A172 (cell line): ENCODE measurements around the gene CCDC71. TPM values are rescaled to one million over a fixed set of nuclear protein-coding genes. Genes with fewer than 3 reads are reported as not detected.

ENCODE experiments used
- DNase-seq: peaks from one replicate; pipeline ENCODE4 v3.0.0-alpha.2; 2015; ENCODE audit warnings: low spot score
- total RNA-seq: library from RNA; depleted of rRNA; stranded (reverse); fragments of >200 nt; shearing (Covaris generic); gene quantifications from 2 replicates; pipeline ENCODE4 v1.2.3, GENCODE V29; 2014; rRNA removed

CCDC71 gene
- 18.8 and 25.6 TPM in 2 replicates for total RNA-seq

GRCh38 chr3:49165771-49166751 lies at the start of gene CCDC71:
Gene CCDC71 (minus strand): TSS chr3:49166331. CDS start chr3:49164208, 2,123 bp downstream.
- peak; percentile 27 for DNase-seq

- DNase-seq, result no peak
Observed at GRCh38 chr3:49213998-49214397, 47.9 kb upstream of the CCDC71 start.

GRCh38 chr3:49213541-49213943 lies 47.4 kb upstream of the CCDC71 start:
- DNase-seq, result no peak

- no peak for DNase-seq
Observed at GRCh38 chr3:49199900-49200281, 33.8 kb upstream of the CCDC71 start.

- DNase-seq, result no peak
Observed at GRCh38 chr3:49199239-49199899, 33.2 kb upstream of the CCDC71 start.

GRCh38 chr3:49198611-49199230 lies 32.6 kb upstream of the CCDC71 start:
- no peak for DNase-seq

- no peak for DNase-seq
Observed at GRCh38 chr3:49198161-49198560, 32.0 kb upstream of the CCDC71 start.

- DNase-seq, result no peak
Observed at GRCh38 chr3:49191741-49192140, 25.6 kb upstream of the CCDC71 start.

GRCh38 chr3:49183873-49184272 lies 17.7 kb upstream of the CCDC71 start:
- DNase-seq, result no peak

GRCh38 chr3:49182682-49183081 lies 16.6 kb upstream of the CCDC71 start:
- DNase-seq, result no peak

- no peak for DNase-seq
Observed at GRCh38 chr3:49181351-49181750, 15.2 kb upstream of the CCDC71 start.

- no peak for DNase-seq
Observed at GRCh38 chr3:49180116-49180515, 14.0 kb upstream of the CCDC71 start.

- DNase-seq, result no peak
Observed at GRCh38 chr3:49177073-49177472, 10.9 kb upstream of the CCDC71 start.

- no peak for DNase-seq
Observed at GRCh38 chr3:49175530-49175929, 9.4 kb upstream of the CCDC71 start.

GRCh38 chr3:49174397-49174985 lies 8.4 kb upstream of the CCDC71 start:
- no peak for DNase-seq

GRCh38 chr3:49173792-49174170 lies 7.7 kb upstream of the CCDC71 start:
- DNase-seq, result no peak

GRCh38 chr3:49173116-49173791 lies 7.1 kb upstream of the CCDC71 start:
- DNase-seq, result no peak

GRCh38 chr3:49172551-49173041 lies 6.5 kb upstream of the CCDC71 start:
- no peak for DNase-seq

- DNase-seq, result no peak
Observed at GRCh38 chr3:49171775-49172500, 5.8 kb upstream of the CCDC71 start.

GRCh38 chr3:49171119-49171774 lies 5.1 kb upstream of the CCDC71 start, which contains the start of gene KLHDC8B:
Gene KLHDC8B (plus strand): TSS chr3:49171598. CDS start chr3:49172770, 1,172 bp downstream.
- peak; percentile 52 for DNase-seq
